Measurements from ENCODE around the gene JCHAIN. TPM values are rescaled to one million over a fixed set of nuclear protein-coding genes. Genes with fewer than 3 reads are reported as not detected.
"Not testable (repeated sequence)": the region's sequence is repeated elsewhere in the genome, so short reads cannot be mapped to it uniquely, and the experiment has no call there.

Gene JCHAIN
- total and polyA plus RNA-seq, 4 donors, result 18.3 to 276 (median 111) TPM

DNA sequence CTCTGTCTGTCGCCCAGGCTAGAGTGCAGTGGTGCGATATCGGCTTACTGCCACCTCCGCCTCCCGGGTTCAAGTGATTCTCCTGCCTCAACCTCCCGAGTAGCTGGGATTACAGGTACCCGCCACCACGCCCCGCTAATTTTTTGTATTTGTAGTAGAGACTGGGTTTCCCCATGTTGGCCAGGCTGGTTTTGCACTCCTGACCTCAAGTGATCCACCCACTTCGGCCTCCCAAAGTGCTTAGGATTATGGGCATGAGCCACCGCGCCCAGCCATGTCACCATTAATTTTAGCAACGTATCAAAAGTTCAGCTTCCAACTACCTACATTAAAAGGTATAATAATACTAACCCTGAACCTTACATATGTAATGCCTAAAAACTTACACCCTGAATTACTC, 21.1 kb upstream of the JCHAIN start:
- TF ChIP-seq, protein P1, sequence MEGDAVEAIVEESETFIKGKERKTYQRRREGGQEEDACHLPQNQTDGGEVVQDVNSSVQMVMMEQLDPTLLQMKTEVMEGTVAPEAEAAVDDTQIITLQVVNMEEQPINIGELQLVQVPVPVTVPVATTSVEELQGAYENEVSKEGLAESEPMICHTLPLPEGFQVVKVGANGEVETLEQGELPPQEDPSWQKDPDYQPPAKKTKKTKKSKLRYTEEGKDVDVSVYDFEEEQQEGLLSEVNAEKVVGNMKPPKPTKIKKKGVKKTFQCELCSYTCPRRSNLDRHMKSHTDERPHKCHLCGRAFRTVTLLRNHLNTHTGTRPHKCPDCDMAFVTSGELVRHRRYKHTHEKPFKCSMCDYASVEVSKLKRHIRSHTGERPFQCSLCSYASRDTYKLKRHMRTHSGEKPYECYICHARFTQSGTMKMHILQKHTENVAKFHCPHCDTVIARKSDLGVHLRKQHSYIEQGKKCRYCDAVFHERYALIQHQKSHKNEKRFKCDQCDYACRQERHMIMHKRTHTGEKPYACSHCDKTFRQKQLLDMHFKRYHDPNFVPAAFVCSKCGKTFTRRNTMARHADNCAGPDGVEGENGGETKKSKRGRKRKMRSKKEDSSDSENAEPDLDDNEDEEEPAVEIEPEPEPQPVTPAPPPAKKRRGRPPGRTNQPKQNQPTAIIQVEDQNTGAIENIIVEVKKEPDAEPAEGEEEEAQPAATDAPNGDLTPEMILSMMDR (IDR thresholded peaks at IDR 0.05; ENCODE audit: control extremely low read depth, extremely low read depth), result no peak
- no peaks in the 10 kb centered on the region for H3K27me3 ChIP-seq (ENCODE audit: control insufficient read depth in 3 of 3, insufficient read depth in 3 of 3, low read length in 2 of 3)
- peak overlapping the region; percentile 71 to 90 for H3K9ac ChIP-seq (ENCODE audit: insufficient read depth in 1 of 2, low read length in 2 of 2)
- peaks cover 0 to 8% (median 3%) of the 10 kb centered on the region in 4 donors for H3K36me3 ChIP-seq (ENCODE audit: control insufficient read depth in 4 of 4, insufficient read depth in 4 of 4, low read length in 4 of 4)
- peak overlapping the region; percentile 95 to 96 for H3K27ac ChIP-seq (ENCODE audit: low read depth in 1 of 2, low read length in 1 of 2)
- ATAC-seq (ENCODE audit: insufficient read depth, low FRiP score), result no peak
- peak overlapping the region; percentile 50 for H3K4me3 ChIP-seq
- DNase-seq, result no peak
- 71 to 78% methylated on average over 13 of the region's 13 CpGs for WGBS, 2 donors
- H3K9me3 ChIP-seq (ENCODE audit: control insufficient read depth in 4 of 4, insufficient read depth in 3 of 4, low read length in 3 of 4), result no peaks in the 10 kb centered on the region
- peaks cover 4 to 22% (median 14%) of the 10 kb centered on the region in 5 donors for H3K4me1 ChIP-seq (ENCODE audit: control insufficient read depth in 5 of 5, insufficient read depth in 5 of 5, low read length in 5 of 5)

DNA sequence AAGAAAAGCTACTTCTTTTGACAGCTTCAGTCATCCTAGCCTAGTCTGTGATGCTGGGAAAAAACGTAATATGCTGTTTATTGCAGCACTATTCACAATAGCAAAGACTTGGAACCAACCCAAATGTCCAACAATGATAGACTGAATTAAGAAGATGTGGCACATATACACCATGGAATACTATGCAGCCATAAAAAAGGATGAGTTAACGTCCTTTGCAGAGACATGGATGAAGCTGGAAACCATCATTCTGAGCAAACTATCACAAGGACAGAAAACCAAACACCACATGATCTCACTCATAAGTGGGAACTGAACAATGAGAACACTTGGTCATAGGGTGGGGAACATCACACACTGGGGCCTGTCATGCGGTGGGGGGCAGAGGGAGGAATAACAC, 15.8 kb upstream of the JCHAIN start:
- not testable (repeated sequence) for H3K36me3 ChIP-seq (ENCODE audit: control insufficient read depth in 4 of 4, insufficient read depth in 4 of 4, low read length in 4 of 4); H3K27ac ChIP-seq (ENCODE audit: low read depth in 1 of 2, low read length in 1 of 2); H3K9me3 ChIP-seq (ENCODE audit: control insufficient read depth in 4 of 4, insufficient read depth in 3 of 4, low read length in 3 of 4); H3K27me3 ChIP-seq (ENCODE audit: control insufficient read depth in 3 of 3, insufficient read depth in 3 of 3, low read length in 2 of 3); H3K9ac ChIP-seq (ENCODE audit: insufficient read depth in 1 of 2, low read length in 2 of 2); H3K4me3 ChIP-seq; ATAC-seq (ENCODE audit: insufficient read depth, low FRiP score); DNase-seq
- WGBS, 2 donors, result 85 to 90% methylated on average over 3 of the region's 3 CpGs
- H3K4me1 ChIP-seq (ENCODE audit: control insufficient read depth in 5 of 5, insufficient read depth in 5 of 5, low read length in 5 of 5), result peaks cover 0 to 11% (median 0%) of the 10 kb centered on the region in 5 donors

DNA sequence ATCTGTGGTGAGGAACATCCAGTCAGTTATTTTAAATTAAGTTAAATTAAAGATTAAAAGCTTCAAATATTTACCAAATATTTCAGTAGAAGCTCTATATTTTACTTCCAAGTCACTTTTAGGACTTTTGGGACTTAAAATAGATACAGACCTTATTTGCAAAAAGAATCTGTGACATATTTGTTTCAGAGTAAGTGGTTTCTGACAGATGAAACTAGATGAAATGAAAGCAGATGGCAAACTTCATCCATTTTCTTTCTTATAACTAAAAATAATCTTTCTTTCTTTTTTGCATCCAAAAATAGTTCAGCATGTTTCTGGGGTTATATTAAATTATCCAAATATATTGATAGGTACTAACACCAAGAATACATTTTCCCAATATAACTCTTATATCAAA, 15.4 kb upstream of the JCHAIN start:
- TF ChIP-seq, protein P1 (IDR thresholded peaks at IDR 0.05; ENCODE audit: control extremely low read depth, extremely low read depth), result no peak
- Histone ChIP-seq H3K36me3 (ENCODE audit: control insufficient read depth in 4 of 4, insufficient read depth in 4 of 4, low read length in 4 of 4) (no peaks in the 10 kb centered on the region), H3K9me3 (ENCODE audit: control insufficient read depth in 4 of 4, insufficient read depth in 3 of 4, low read length in 3 of 4) (no peaks in the 10 kb centered on the region), H3K9ac (ENCODE audit: insufficient read depth in 1 of 2, low read length in 2 of 2) (no peak overlapping the region), H3K4me1 (ENCODE audit: control insufficient read depth in 5 of 5, insufficient read depth in 5 of 5, low read length in 5 of 5) (peaks cover 0 to 11% (median 0%) of the 10 kb centered on the region in 5 donors), H3K4me3 (no peak overlapping the region), H3K27me3 (ENCODE audit: control insufficient read depth in 3 of 3, insufficient read depth in 3 of 3, low read length in 2 of 3) (no peaks in the 10 kb centered on the region), H3K27ac (ENCODE audit: low read depth in 1 of 2, low read length in 1 of 2) (no peak overlapping the region)
- ATAC-seq (ENCODE audit: insufficient read depth, low FRiP score) (no peak), DNase-seq (peak in 2 of 3 donors; percentile 25 to 29)

DNA sequence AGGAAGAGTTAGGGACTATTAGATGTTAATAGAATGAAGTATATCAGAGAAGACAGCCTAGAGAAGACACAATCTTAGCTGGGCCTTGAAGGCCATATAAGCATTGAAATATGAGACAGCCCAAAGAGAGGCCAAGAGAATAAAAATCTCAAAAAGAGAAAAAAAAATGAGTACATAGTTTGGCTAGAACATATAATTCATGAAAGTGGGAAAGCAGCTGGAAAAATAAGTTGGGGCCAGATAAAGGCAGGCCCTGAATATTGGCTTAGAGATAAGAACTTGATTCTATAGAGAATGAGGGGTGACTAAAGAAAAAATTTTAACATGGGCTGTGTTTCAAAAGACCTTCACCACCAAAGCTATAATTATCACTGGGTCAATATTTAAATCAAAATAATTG, 14.6 kb upstream of the JCHAIN start:
- Histone ChIP-seq H3K27me3 (ENCODE audit: control insufficient read depth in 3 of 3, insufficient read depth in 3 of 3, low read length in 2 of 3) (no peaks in the 10 kb centered on the region), H3K36me3 (ENCODE audit: control insufficient read depth in 4 of 4, insufficient read depth in 4 of 4, low read length in 4 of 4) (no peaks in the 10 kb centered on the region), H3K9me3 (ENCODE audit: control insufficient read depth in 4 of 4, insufficient read depth in 3 of 4, low read length in 3 of 4) (no peaks in the 10 kb centered on the region), H3K4me1 (ENCODE audit: control insufficient read depth in 5 of 5, insufficient read depth in 5 of 5, low read length in 5 of 5) (peaks cover 0 to 12% (median 0%) of the 10 kb centered on the region in 5 donors), H3K4me3 (no peak overlapping the region), H3K9ac (ENCODE audit: insufficient read depth in 1 of 2, low read length in 2 of 2) (peak overlapping the region in 1 of 2 donors; percentile 32), H3K27ac (ENCODE audit: low read depth in 1 of 2, low read length in 1 of 2) (no peak overlapping the region)
- TF ChIP-seq, protein P1 (IDR thresholded peaks at IDR 0.05; ENCODE audit: control extremely low read depth, extremely low read depth), result no peak
- DNase-seq (peak in 2 of 3 donors; percentile 74 to 83), ATAC-seq (ENCODE audit: insufficient read depth, low FRiP score) (no peak)

Data from lung (tissue), 12 donors.